Measurements from ENCODE around the gene ADAM10. TPM values are rescaled to one million over a fixed set of nuclear protein-coding genes. Genes with fewer than 3 reads are reported as not detected.

The ADAM10 gene
- total and polyA plus RNA-seq, 2 donors (not counting 1 experiment from before 2014, with no cell fraction given), result 18.8 to 138 TPM

GRCh38 chr15:58732625-58733363 is 16.7 kb downstream of the ADAM10 start:
- no peaks in the 10 kb centered on the region for H3K27me3 ChIP-seq (replicated peaks in 1 of 4; ENCODE audit: control extremely low read depth in 1 of 4, control insufficient read depth in 3 of 4, insufficient read depth in 4 of 4, low read length in 3 of 4)
- DNase-seq, result no peak
- Mint-ChIP-seq H3K4me1 (peaks cover 58% of the 10 kb centered on the region), H3K9me3 (ENCODE audit: insufficient read depth) (no peaks in the 10 kb centered on the region), H3K4me3 (no peak overlapping the region), H3K27ac (no peak overlapping the region), H3K27me3 (no peaks in the 10 kb centered on the region)
- H3K9ac ChIP-seq (ENCODE audit: low read length), result no peak overlapping the region
- H3K79me2 ChIP-seq (ENCODE audit: control insufficient read depth, insufficient read depth, low read length), result peaks cover 97% of the 10 kb centered on the region
- peak overlapping the region in 1 of 2 donors; percentile 32 for H3K27ac ChIP-seq (ENCODE audit: low read length in 2 of 2)
- H3K4me1 ChIP-seq (ENCODE audit: control insufficient read depth in 2 of 2, insufficient read depth in 2 of 2, low read length in 2 of 2), result peaks cover 10 to 27% of the 10 kb centered on the region in 2 donors
- CTCF ChIA-PET, result no interaction called here
- H3K36me3 ChIP-seq (replicated peaks in 1 of 2; ENCODE audit: control extremely low read depth in 1 of 2, control insufficient read depth in 1 of 2, extremely low read depth in 1 of 2, insufficient read depth in 2 of 2, low read length in 1 of 2), result peaks cover 0 to 3% of the 10 kb centered on the region in 2 experiments
- no peak for ATAC-seq (ENCODE audit: low read depth)
- POLR2A ChIA-PET, result interaction anchor here (1.1 kb wide), 1 partner anchor 8 kb away, joined by 4 read pairs; no protein-coding TSS in a partner anchor
- intact Hi-C loops (cut with micrococcal nuclease), result no loop called here
- peaks cover 57% of the 10 kb centered on the region for H4K20me1 ChIP-seq (ENCODE audit: control insufficient read depth, insufficient read depth, low read length, poor library complexity, severe bottlenecking)
- TF ChIP-seq, protein P1, sequence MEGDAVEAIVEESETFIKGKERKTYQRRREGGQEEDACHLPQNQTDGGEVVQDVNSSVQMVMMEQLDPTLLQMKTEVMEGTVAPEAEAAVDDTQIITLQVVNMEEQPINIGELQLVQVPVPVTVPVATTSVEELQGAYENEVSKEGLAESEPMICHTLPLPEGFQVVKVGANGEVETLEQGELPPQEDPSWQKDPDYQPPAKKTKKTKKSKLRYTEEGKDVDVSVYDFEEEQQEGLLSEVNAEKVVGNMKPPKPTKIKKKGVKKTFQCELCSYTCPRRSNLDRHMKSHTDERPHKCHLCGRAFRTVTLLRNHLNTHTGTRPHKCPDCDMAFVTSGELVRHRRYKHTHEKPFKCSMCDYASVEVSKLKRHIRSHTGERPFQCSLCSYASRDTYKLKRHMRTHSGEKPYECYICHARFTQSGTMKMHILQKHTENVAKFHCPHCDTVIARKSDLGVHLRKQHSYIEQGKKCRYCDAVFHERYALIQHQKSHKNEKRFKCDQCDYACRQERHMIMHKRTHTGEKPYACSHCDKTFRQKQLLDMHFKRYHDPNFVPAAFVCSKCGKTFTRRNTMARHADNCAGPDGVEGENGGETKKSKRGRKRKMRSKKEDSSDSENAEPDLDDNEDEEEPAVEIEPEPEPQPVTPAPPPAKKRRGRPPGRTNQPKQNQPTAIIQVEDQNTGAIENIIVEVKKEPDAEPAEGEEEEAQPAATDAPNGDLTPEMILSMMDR (IDR thresholded peaks at IDR 0.05), result no peak
- no peak for TF ChIP-seq EZH2 (IDR thresholded peaks at IDR 0.05; ENCODE audit: borderline replicate concordance, insufficient read depth, low read depth, low read length, poor library complexity, severe bottlenecking)
- H3K9me3 ChIP-seq (ENCODE audit: control extremely low read depth in 1 of 3, control insufficient read depth in 2 of 3, insufficient read depth in 1 of 3, low read length in 2 of 3), result no peaks in the 10 kb centered on the region
- H2AFZ ChIP-seq (ENCODE audit: insufficient read depth, low read depth, low read length, poor library complexity, severe bottlenecking), result no peak overlapping the region
- no CpG with 5 or more reads among the region's 4 CpGs for WGBS (ENCODE audit: insufficient coverage)
- no peak overlapping the region for H3K4me2 ChIP-seq (replicated peaks; ENCODE audit: low read depth, low read length, poor library complexity, severe bottlenecking)
- no peak overlapping the region for H3K4me3 ChIP-seq (ENCODE audit: control extremely low read depth in 1 of 5, extremely low read depth in 1 of 5, insufficient read depth in 1 of 5, low read depth in 2 of 5, low read length in 4 of 5)

- Histone ChIP-seq H3K4me3 (ENCODE audit: control extremely low read depth in 1 of 5, extremely low read depth in 1 of 5, insufficient read depth in 1 of 5, low read depth in 2 of 5, low read length in 4 of 5) (no peak overlapping the region), H3K4me2 (replicated peaks; ENCODE audit: low read depth, low read length, poor library complexity, severe bottlenecking) (no peak overlapping the region), H3K79me2 (ENCODE audit: control insufficient read depth, insufficient read depth, low read length) (peaks cover 97% of the 10 kb centered on the region), H2AFZ (ENCODE audit: insufficient read depth, low read depth, low read length, poor library complexity, severe bottlenecking) (no peak overlapping the region), H3K27me3 (replicated peaks in 1 of 4; ENCODE audit: control extremely low read depth in 1 of 4, control insufficient read depth in 3 of 4, insufficient read depth in 4 of 4, low read length in 3 of 4) (no peaks in the 10 kb centered on the region), H3K27ac (ENCODE audit: low read length in 2 of 2) (peak overlapping the region in 1 of 2 donors; percentile 10), H4K20me1 (ENCODE audit: control insufficient read depth, insufficient read depth, low read length, poor library complexity, severe bottlenecking) (peaks cover 51% of the 10 kb centered on the region), H3K36me3 (replicated peaks in 1 of 2; ENCODE audit: control extremely low read depth in 1 of 2, control insufficient read depth in 1 of 2, extremely low read depth in 1 of 2, insufficient read depth in 2 of 2, low read length in 1 of 2) (peaks cover 0 to 3% of the 10 kb centered on the region in 2 experiments), H3K9ac (ENCODE audit: low read length) (no peak overlapping the region), H3K9me3 (ENCODE audit: control extremely low read depth in 1 of 3, control insufficient read depth in 2 of 3, insufficient read depth in 1 of 3, low read length in 2 of 3) (no peaks in the 10 kb centered on the region), H3K4me1 (ENCODE audit: control insufficient read depth in 2 of 2, insufficient read depth in 2 of 2, low read length in 2 of 2) (peaks cover 16 to 33% of the 10 kb centered on the region in 2 donors)
- CTCF ChIA-PET, result no interaction called here
- no CpG with 5 or more reads among the region's 5 CpGs for WGBS (ENCODE audit: insufficient coverage)
- Mint-ChIP-seq H3K4me3 (no peak overlapping the region), H3K4me1 (peaks cover 59% of the 10 kb centered on the region), H3K9me3 (ENCODE audit: insufficient read depth) (no peaks in the 10 kb centered on the region), H3K27ac (peak overlapping the region; percentile 28), H3K27me3 (no peaks in the 10 kb centered on the region)
- intact Hi-C loops (cut with micrococcal nuclease), result no loop called here
- ATAC-seq (ENCODE audit: low read depth) (no peak), DNase-seq (no peak)
- TF ChIP-seq, protein P1 (IDR thresholded peaks at IDR 0.05), result no peak
- POLR2A ChIA-PET, result no interaction called here
These were observed 17.6 kb downstream of the ADAM10 start for GRCh38 chr15:58731756-58732535.
